ENCODE data around the gene AGBL5.

GRCh38 chr2:27092696-27093429 lies 41.4 kb downstream of the AGBL5 start:
- TF ChIP-seq CTCF (IDR thresholded peaks at IDR 0.05 in 8 of 11, conservative IDR thresholded peaks at IDR 0.05 in 3 of 11) (no peak), POLR2A (IDR thresholded peaks at IDR 0.05) (no peak)

Measured in spleen (tissue), 7 donors.